ENCODE measurements around the gene OR52R1. TPM values are rescaled to one million over a fixed set of nuclear protein-coding genes. Genes with fewer than 3 reads are reported as not detected.

OR52R1 gene
- total and polyA plus RNA-seq, 10 of the 15 experiments (the other 5 are each of a cell fraction or from before 2014, with no cell fraction given), result not detected

- no peak within 1 kb of the TSS for H3K4me3 ChIP-seq
- in situ Hi-C loops (cut with MboI), result no loop called here
- H3K4me1 ChIP-seq (ENCODE audit: control insufficient read depth, insufficient read depth, low read length), result no peaks in the 10 kb centered on the region
- WGBS (ENCODE audit: insufficient coverage, insufficient replicate concordance, low lambda C conversion rate, missing lambda C conversion rate), result 27% methylated on average over 9 of the region's 9 CpGs
- DNase-seq (ENCODE audit: low read depth, low spot score) (no peak), FAIRE-seq (no peak), ATAC-seq (no peak)
- no peaks in the 10 kb centered on the region for H3K27me3 ChIP-seq (replicated peaks in 1 of 2; ENCODE audit: control insufficient read depth in 2 of 2, insufficient read depth in 2 of 2, low read length in 1 of 2)
- H3K36me3 ChIP-seq (ENCODE audit: control insufficient read depth in 2 of 2, insufficient read depth in 2 of 2, low read length in 1 of 2), result no peaks in the 10 kb centered on the region
- ChIA-PET CTCF (interaction anchor here (1.0 kb wide), 1 partner anchor 55 kb away, joined by 3 read pairs; no protein-coding TSS in a partner anchor), RAD21 (ENCODE audit: unreplicated experiment) (no interaction called here), SMC1A (ENCODE audit: uncharacterized antibody, unreplicated experiment) (no interaction called here), POLR2A (no interaction called here)
- H3K4me2 ChIP-seq (ENCODE audit: control insufficient read depth, insufficient read depth), result no peak within 1 kb of the TSS
- no peaks in the 10 kb centered on the region for H3K9me3 ChIP-seq (replicated peaks; ENCODE audit: control insufficient read depth, insufficient read depth, low read length)
- no peak within 1 kb of the TSS for H3K27ac ChIP-seq (ENCODE audit: control insufficient read depth, insufficient read depth)
- no peaks in the 10 kb centered on the region for H3K79me2 ChIP-seq (ENCODE audit: control insufficient read depth, insufficient read depth, low read length)
- no TSS peak for BruUV-seq (replicated peaks)
- TF ChIP-seq TCF7 (IDR thresholded peaks at IDR 0.05; ENCODE audit: borderline replicate concordance), result no peak
- no peak for TF ChIP-seq ZNF592 (IDR thresholded peaks at IDR 0.05)
- no peak for TF ChIP-seq JUND (IDR thresholded peaks at IDR 0.05; ENCODE audit: low read depth, low read length)
- no peak for TF ChIP-seq BHLHE40 (IDR thresholded peaks at IDR 0.05; ENCODE audit: borderline replicate concordance in 1 of 2, low read depth in 2 of 2, low read length in 1 of 2)
- no peak for TF ChIP-seq CBFB (IDR thresholded peaks at IDR 0.05; ENCODE audit: low read depth)
- no peak for TF ChIP-seq ZNF274 (IDR thresholded peaks at IDR 0.05; ENCODE audit: insufficient read depth, insufficient read length)
- TF ChIP-seq BACH1 (IDR thresholded peaks at IDR 0.05; ENCODE audit: borderline replicate concordance), result no peak
- TF ChIP-seq LARP7 (IDR thresholded peaks at IDR 0.05), result no peak
- TF ChIP-seq SUZ12 (IDR thresholded peaks at IDR 0.05; ENCODE audit: unreplicated experiment), result no peak
- no peak for TF ChIP-seq E2F4 (IDR thresholded peaks at IDR 0.05; ENCODE audit: low read depth, low read length)
- TF ChIP-seq, protein P1, sequence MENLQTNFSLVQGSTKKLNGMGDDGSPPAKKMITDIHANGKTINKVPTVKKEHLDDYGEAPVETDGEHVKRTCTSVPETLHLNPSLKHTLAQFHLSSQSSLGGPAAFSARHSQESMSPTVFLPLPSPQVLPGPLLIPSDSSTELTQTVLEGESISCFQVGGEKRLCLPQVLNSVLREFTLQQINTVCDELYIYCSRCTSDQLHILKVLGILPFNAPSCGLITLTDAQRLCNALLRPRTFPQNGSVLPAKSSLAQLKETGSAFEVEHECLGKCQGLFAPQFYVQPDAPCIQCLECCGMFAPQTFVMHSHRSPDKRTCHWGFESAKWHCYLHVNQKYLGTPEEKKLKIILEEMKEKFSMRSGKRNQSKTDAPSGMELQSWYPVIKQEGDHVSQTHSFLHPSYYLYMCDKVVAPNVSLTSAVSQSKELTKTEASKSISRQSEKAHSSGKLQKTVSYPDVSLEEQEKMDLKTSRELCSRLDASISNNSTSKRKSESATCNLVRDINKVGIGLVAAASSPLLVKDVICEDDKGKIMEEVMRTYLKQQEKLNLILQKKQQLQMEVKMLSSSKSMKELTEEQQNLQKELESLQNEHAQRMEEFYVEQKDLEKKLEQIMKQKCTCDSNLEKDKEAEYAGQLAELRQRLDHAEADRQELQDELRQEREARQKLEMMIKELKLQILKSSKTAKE (IDR thresholded peaks at IDR 0.05; ENCODE audit: low read depth, poor library complexity, severe bottlenecking), result no peak
- no peak within 1 kb of the TSS for H2AFZ ChIP-seq (ENCODE audit: control insufficient read depth, low read depth, low read length)
- H4K20me1 ChIP-seq (ENCODE audit: control insufficient read depth, insufficient read depth), result no peaks in the 10 kb centered on the region
- H3K9ac ChIP-seq (ENCODE audit: control insufficient read depth, insufficient read depth, low read length), result no peak within 1 kb of the TSS
- intact Hi-C loops (cut with micrococcal nuclease; ENCODE audit: unreplicated experiment), result no loop called here
Observed at GRCh38 chr11:4848908-4849532, 44.8 kb upstream of the OR52R1 start, which contains the start of gene OR51S1. TSS of gene OR51S1 (minus strand) at chr11:4849208. CDS start at chr11:4849208, 0 bp downstream.
